Neuronal stem cell (in vitro differentiated cells): Measurements from ENCODE around the gene POLR1C.
"Not testable (repeated sequence)": the region's sequence is repeated elsewhere in the genome, so short reads cannot be mapped to it uniquely, and the experiment has no call there.

Source experiments
- DNase-seq: peaks from one replicate; pipeline ENCODE4 v3.0.0-alpha.2; 2013; ENCODE audit warnings: low spot score
- H2AFZ ChIP-seq: one replicate; pipeline ENCODE4 v1.6.1; 2013; ENCODE audit warnings: mild to moderate bottlenecking, low read length, inconsistent platforms
- H2AK5ac ChIP-seq: 2 replicates; pipeline ENCODE4 v1.6.1; 2013; ENCODE audit warnings: low read depth, mild to moderate bottlenecking, inconsistent platforms, low read length, moderate library complexity, mixed read lengths
- H2BK120ac ChIP-seq: 2 replicates; pipeline ENCODE4 v1.6.1; 2013; ENCODE audit warnings: low read depth, mild to moderate bottlenecking, inconsistent platforms, low read length, moderate library complexity, mixed read lengths
- H2BK12ac ChIP-seq: one replicate; pipeline ENCODE4 v1.6.1; 2013; ENCODE audit warnings: low read length, inconsistent platforms
- H2BK15ac ChIP-seq: 2 replicates; pipeline ENCODE4 v1.6.1; 2013; ENCODE audit warnings: mild to moderate bottlenecking, low read length, inconsistent platforms, mixed read lengths
- H2BK5ac ChIP-seq: one replicate; pipeline ENCODE4 v1.6.1; 2013; ENCODE audit warnings: inconsistent platforms, mild to moderate bottlenecking, low read length, moderate library complexity
- H3K14ac ChIP-seq: one replicate; pipeline ENCODE4 v1.6.1; 2013; ENCODE audit warnings: low read length, inconsistent platforms
- H3K18ac ChIP-seq: 2 replicates; pipeline ENCODE4 v1.6.1; 2013; ENCODE audit warnings: low read length, inconsistent platforms
- H3K23ac ChIP-seq: 2 replicates; pipeline ENCODE4 v1.6.1; 2013; ENCODE audit warnings: low read depth, mild to moderate bottlenecking, mixed read lengths, low read length, inconsistent platforms; ENCODE audit not compliant: poor library complexity
- H3K27ac ChIP-seq: replicated peaks from 3 replicates; pipeline ENCODE4 v1.5.1; 2013; ENCODE audit warnings: low read length, inconsistent platforms
- H3K27me3 ChIP-seq, 3 experiments: 2 replicates each; pipeline ENCODE4 v1.6.1; 2013; ENCODE audit warnings: low read length in 3 of 3, mild to moderate bottlenecking in 2 of 3, inconsistent platforms in 1 of 3, low read depth in 1 of 3, mixed read lengths in 1 of 3, moderate library complexity in 1 of 3; ENCODE audit not compliant: control insufficient read depth in 3 of 3, insufficient read depth in 3 of 3
- H3K36me3 ChIP-seq, 2 donors: replicated peaks in 1 of 2; 2 replicates each; pipeline ENCODE4 v1.6.1; 2013; ENCODE audit warnings: low read length in 2 of 2; ENCODE audit not compliant: control insufficient read depth in 2 of 2, insufficient read depth in 2 of 2
- H3K4ac ChIP-seq: 2 replicates; pipeline ENCODE4 v1.6.1; 2013; ENCODE audit warnings: inconsistent platforms, mild to moderate bottlenecking, low read length, moderate library complexity
- H3K4me1 ChIP-seq, 2 donors: 1 replicate in 1 of 2; 2 replicates in 1 of 2; pipeline ENCODE4 v1.6.1; 2013; ENCODE audit warnings: low read length in 2 of 2, low read depth in 1 of 2; ENCODE audit not compliant: control insufficient read depth in 2 of 2, insufficient read depth in 1 of 2
- H3K4me2 ChIP-seq: one replicate; pipeline ENCODE4 v1.6.1; 2013; ENCODE audit warnings: mild to moderate bottlenecking, low read length, inconsistent platforms; ENCODE audit not compliant: insufficient read depth, poor library complexity, severe bottlenecking
- H3K4me3 ChIP-seq, 2 donors: 2 replicates each; pipeline ENCODE4 v1.5.1; 2013; ENCODE audit warnings: low read length in 2 of 2, mild to moderate bottlenecking in 2 of 2, inconsistent platforms in 1 of 2, moderate library complexity in 1 of 2
- H3K79me1 ChIP-seq: one replicate; pipeline ENCODE4 v1.6.1; 2013; ENCODE audit warnings: low read depth, mild to moderate bottlenecking, inconsistent platforms, low read length, moderate library complexity
- H3K9ac ChIP-seq: one replicate; pipeline ENCODE4 v1.6.1; 2013; ENCODE audit warnings: mild to moderate bottlenecking, low read depth, low read length, inconsistent platforms; ENCODE audit not compliant: poor library complexity
- H3K9me3 ChIP-seq, 2 donors: replicated peaks in 1 of 2; 2 replicates each; pipeline versions ENCODE3 to v1.6.1; 2013; ENCODE audit warnings: low read length in 2 of 2, mild to moderate bottlenecking in 2 of 2, inconsistent platforms in 1 of 2, low read depth in 1 of 2, mixed read lengths in 1 of 2, moderate library complexity in 1 of 2; ENCODE audit not compliant: control insufficient read depth in 2 of 2, insufficient read depth in 1 of 2
- H4K8ac ChIP-seq: one replicate; pipeline ENCODE4 v1.6.1; 2013; ENCODE audit warnings: low read depth, mild to moderate bottlenecking, inconsistent platforms, low read length, moderate library complexity
- H4K91ac ChIP-seq: one replicate; pipeline ENCODE4 v1.6.1; 2013; ENCODE audit warnings: low read length, low read depth, mild to moderate bottlenecking, inconsistent platforms; ENCODE audit not compliant: poor library complexity
- WGBS, 2 donors: extraction: QIAGEN DNeasy Blood & Tissue Kit; methylation state at CpG; one replicate each; pipeline ENCODE4 v1.1.7; 2013; ENCODE audit warnings: missing lambda C conversion rate in 2 of 2, mixed read lengths in 1 of 2; ENCODE audit not compliant: insufficient read length in 2 of 2, insufficient replicate concordance in 1 of 2; ENCODE audit errors: extremely low coverage in 2 of 2; 5-methylcytosine and 5-hydroxymethylcytosine counted together

POLR1C gene

GRCh38 chr6:43547222-43547621, 30.3 kb downstream of the POLR1C start:
- no CpG with 5 or more reads among the region's 3 CpGs for WGBS, 2 donors

GRCh38 chr6:43557620-43558019, 40.7 kb downstream of the POLR1C start:
- H3K79me1 ChIP-seq, H2AK5ac ChIP-seq, H2BK12ac ChIP-seq, H3K4me3 ChIP-seq, H4K8ac ChIP-seq, H2BK120ac ChIP-seq, H3K4me2 ChIP-seq, H3K27me3 ChIP-seq, H3K4ac ChIP-seq, H3K4me1 ChIP-seq, H3K18ac ChIP-seq, H4K91ac ChIP-seq, DNase-seq, H2AFZ ChIP-seq, H2BK15ac ChIP-seq, H3K9me3 ChIP-seq, H3K14ac ChIP-seq, H3K23ac ChIP-seq, H2BK5ac ChIP-seq, H3K27ac ChIP-seq, H3K9ac ChIP-seq: not testable (repeated sequence)
- peaks cover 39 to 96% of the 10 kb centered on the region in 2 donors for H3K36me3 ChIP-seq
- WGBS, 2 donors: no CpG with 5 or more reads among the region's 7 CpGs

More at GRCh38 chr6:43547222-43547621, 30.3 kb downstream of the POLR1C start:
- Histone ChIP-seq H3K4me3 (no peak overlapping the region), H4K8ac (no peak overlapping the region), H3K9me3 (no peaks in the 10 kb centered on the region), H2BK5ac (no peak overlapping the region), H3K18ac (no peak overlapping the region), H3K9ac (no peak overlapping the region), H2AFZ (no peak overlapping the region), H2BK12ac (no peak overlapping the region), H3K27ac (no peak overlapping the region), H3K23ac (no peak overlapping the region), H3K14ac (no peak overlapping the region), H4K91ac (no peak overlapping the region), H3K27me3 (no peaks in the 10 kb centered on the region), H2BK120ac (no peak overlapping the region), H3K4me2 (no peak overlapping the region), H3K4me1 (no peaks in the 10 kb centered on the region), H3K4ac (no peak overlapping the region), H2AK5ac (no peak overlapping the region), H3K79me1 (no peaks in the 10 kb centered on the region), H2BK15ac (no peak overlapping the region), H3K36me3 (peaks cover 33 to 98% of the 10 kb centered on the region in 2 donors)
- no peak for DNase-seq

GRCh38 chr6:43559328-43559727, 42.4 kb downstream of the POLR1C start:
- Histone ChIP-seq H2BK15ac (no peak overlapping the region), H3K18ac (no peak overlapping the region), H3K23ac (no peak overlapping the region), H4K91ac (no peak overlapping the region), H2BK12ac (no peak overlapping the region), H3K4ac (no peak overlapping the region), H4K8ac (no peak overlapping the region), H3K9me3 (no peaks in the 10 kb centered on the region), H3K14ac (no peak overlapping the region), H3K4me2 (no peak overlapping the region), H3K4me1 (no peaks in the 10 kb centered on the region), H2AK5ac (no peak overlapping the region), H2BK5ac (no peak overlapping the region), H3K27ac (no peak overlapping the region), H2AFZ (no peak overlapping the region), H3K79me1 (no peaks in the 10 kb centered on the region), H3K4me3 (no peak overlapping the region), H3K36me3 (peaks cover 36 to 98% of the 10 kb centered on the region in 2 donors), H3K9ac (no peak overlapping the region), H2BK120ac (no peak overlapping the region), H3K27me3 (no peaks in the 10 kb centered on the region)
- no peak for DNase-seq

GRCh38 chr6:43570876-43571441, 54.1 kb downstream of the POLR1C start:
- Histone ChIP-seq H4K8ac (no peak overlapping the region), H3K27me3 (no peaks in the 10 kb centered on the region), H2AK5ac (no peak overlapping the region), H2AFZ (no peak overlapping the region), H3K4me2 (no peak overlapping the region), H2BK5ac (no peak overlapping the region), H3K36me3 (peaks cover 27 to 70% of the 10 kb centered on the region in 2 donors), H2BK15ac (no peak overlapping the region), H2BK12ac (no peak overlapping the region), H2BK120ac (no peak overlapping the region), H3K79me1 (peaks cover 3% of the 10 kb centered on the region), H3K18ac (no peak overlapping the region), H3K14ac (no peak overlapping the region), H3K4me1 (peaks cover 3 to 4% of the 10 kb centered on the region in 2 donors), H3K4me3 (no peak overlapping the region), H3K9me3 (no peaks in the 10 kb centered on the region), H3K23ac (no peak overlapping the region), H3K27ac (no peak overlapping the region), H3K9ac (no peak overlapping the region), H4K91ac (no peak overlapping the region), H3K4ac (no peak overlapping the region)
- DNase-seq: no peak
- WGBS, 2 donors: no CpG with 5 or more reads among the region's 5 CpGs
